ENCODE measurements around the gene MEOX1. TPM values are rescaled to one million over a fixed set of nuclear protein-coding genes. Genes with fewer than 3 reads are reported as not detected.

The MEOX1 gene
- total and polyA plus RNA-seq, 2 donors, result 2.1 to 9.0 TPM

- Histone ChIP-seq H3K9me3 (ENCODE audit: control insufficient read depth in 2 of 2, insufficient read depth in 1 of 2, low read length in 1 of 2) (no peaks in the 10 kb centered on the region), H3K36me3 (ENCODE audit: control insufficient read depth in 2 of 2, insufficient read depth in 2 of 2, low read length in 1 of 2) (no peaks in the 10 kb centered on the region), H3K4me1 (ENCODE audit: control insufficient read depth in 2 of 2, insufficient read depth in 2 of 2, low read length in 2 of 2) (no peaks in the 10 kb centered on the region), H3K27me3 (ENCODE audit: control insufficient read depth in 2 of 2, insufficient read depth in 1 of 2, low read length in 1 of 2) (no peaks in the 10 kb centered on the region), H3K27ac (ENCODE audit: low read depth in 1 of 2, low read length in 1 of 2) (no peak overlapping the region), H3K4me3 (ENCODE audit: low read length in 2 of 2) (no peak overlapping the region)
- 76% methylated on average over 4 of the region's 4 CpGs for WGBS
- DNase-seq (ENCODE audit: low read depth in 6 of 9, low spot score in 9 of 9), result no peak
These were observed 63.2 kb downstream of the MEOX1 start for GRCh38 chr17:43598357-43599045.

GRCh38 chr17:43597624-43598356, 63.9 kb downstream of the MEOX1 start:
- H3K9me3 ChIP-seq (ENCODE audit: control insufficient read depth in 2 of 2, insufficient read depth in 1 of 2, low read length in 1 of 2), result no peaks in the 10 kb centered on the region
- WGBS, result 96% methylated on average over 11 of the region's 11 CpGs
- DNase-seq (ENCODE audit: low read depth in 6 of 9, low spot score in 9 of 9), result no peak
- H3K27ac ChIP-seq (ENCODE audit: low read depth in 1 of 2, low read length in 1 of 2), result no peak overlapping the region
- no peaks in the 10 kb centered on the region for H3K27me3 ChIP-seq (ENCODE audit: control insufficient read depth in 2 of 2, insufficient read depth in 1 of 2, low read length in 1 of 2)
- no peaks in the 10 kb centered on the region for H3K36me3 ChIP-seq (ENCODE audit: control insufficient read depth in 2 of 2, insufficient read depth in 2 of 2, low read length in 1 of 2)
- no peak overlapping the region for H3K4me3 ChIP-seq (ENCODE audit: low read length in 2 of 2)
- H3K4me1 ChIP-seq (ENCODE audit: control insufficient read depth in 2 of 2, insufficient read depth in 2 of 2, low read length in 2 of 2), result no peaks in the 10 kb centered on the region

DNA sequence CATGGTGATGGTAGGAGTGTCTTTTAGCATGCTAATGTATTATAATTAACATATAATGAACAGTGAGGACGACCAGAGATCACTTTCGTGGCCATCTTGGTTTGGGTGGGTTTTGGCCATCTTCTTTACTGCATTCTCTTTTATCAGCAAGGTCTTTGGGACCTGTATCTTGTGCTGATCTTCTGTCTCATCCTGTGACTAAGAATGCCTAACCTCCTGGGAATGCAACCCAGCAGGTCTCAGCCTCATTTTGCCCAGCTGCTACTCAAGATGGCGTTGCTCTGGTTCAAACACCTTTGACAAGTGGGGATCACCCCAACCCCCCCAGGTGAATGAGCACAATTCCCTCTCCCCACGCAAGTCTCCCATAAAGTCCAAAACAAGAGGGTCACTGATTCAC, 66.3 kb downstream of the MEOX1 start:
- no peak overlapping the region for H3K27ac ChIP-seq (ENCODE audit: low read depth in 1 of 2, low read length in 1 of 2)
- H3K36me3 ChIP-seq (ENCODE audit: control insufficient read depth in 2 of 2, insufficient read depth in 2 of 2, low read length in 1 of 2), result no peaks in the 10 kb centered on the region
- H3K27me3 ChIP-seq (ENCODE audit: control insufficient read depth in 2 of 2, insufficient read depth in 1 of 2, low read length in 1 of 2), result no peaks in the 10 kb centered on the region
- WGBS, result 69% methylated on average over 4 of the region's 4 CpGs
- DNase-seq (ENCODE audit: low read depth in 6 of 9, low spot score in 9 of 9), result no peak
- H3K4me1 ChIP-seq (ENCODE audit: control insufficient read depth in 2 of 2, insufficient read depth in 2 of 2, low read length in 2 of 2), result peaks cover 0 to 3% of the 10 kb centered on the region in 2 donors
- H3K9me3 ChIP-seq (ENCODE audit: control insufficient read depth in 2 of 2, insufficient read depth in 1 of 2, low read length in 1 of 2), result no peaks in the 10 kb centered on the region
- no peak overlapping the region for H3K4me3 ChIP-seq (ENCODE audit: low read length in 2 of 2)

GRCh38 chr17:43591779-43592562, 69.8 kb downstream of the MEOX1 start:
- Histone ChIP-seq H3K36me3 (ENCODE audit: control insufficient read depth in 2 of 2, insufficient read depth in 2 of 2, low read length in 1 of 2) (no peaks in the 10 kb centered on the region), H3K4me3 (ENCODE audit: low read length in 2 of 2) (no peak overlapping the region), H3K27ac (ENCODE audit: low read depth in 1 of 2, low read length in 1 of 2) (peak overlapping the region in 1 of 2 donors; percentile 64), H3K9me3 (ENCODE audit: control insufficient read depth in 2 of 2, insufficient read depth in 1 of 2, low read length in 1 of 2) (no peaks in the 10 kb centered on the region), H3K27me3 (ENCODE audit: control insufficient read depth in 2 of 2, insufficient read depth in 1 of 2, low read length in 1 of 2) (no peaks in the 10 kb centered on the region), H3K4me1 (ENCODE audit: control insufficient read depth in 2 of 2, insufficient read depth in 2 of 2, low read length in 2 of 2) (peaks cover 0 to 3% of the 10 kb centered on the region in 2 donors)
- WGBS, result 94% methylated on average over 28 of the region's 28 CpGs
- no peak for DNase-seq (ENCODE audit: low read depth in 6 of 9, low spot score in 9 of 9)

- no peaks in the 10 kb centered on the region for H3K36me3 ChIP-seq (ENCODE audit: control insufficient read depth in 2 of 2, insufficient read depth in 2 of 2, low read length in 1 of 2)
- H3K4me3 ChIP-seq (ENCODE audit: low read length in 2 of 2), result no peak overlapping the region
- H3K4me1 ChIP-seq (ENCODE audit: control insufficient read depth in 2 of 2, insufficient read depth in 2 of 2, low read length in 2 of 2), result peaks cover 0 to 3% of the 10 kb centered on the region in 2 donors
- no peaks in the 10 kb centered on the region for H3K9me3 ChIP-seq (ENCODE audit: control insufficient read depth in 2 of 2, insufficient read depth in 1 of 2, low read length in 1 of 2)
- WGBS, result 98% methylated on average over 3 of the region's 3 CpGs
- H3K27ac ChIP-seq (ENCODE audit: low read depth in 1 of 2, low read length in 1 of 2), result peak overlapping the region in 1 of 2 donors; percentile 64
- no peaks in the 10 kb centered on the region for H3K27me3 ChIP-seq (ENCODE audit: control insufficient read depth in 2 of 2, insufficient read depth in 1 of 2, low read length in 1 of 2)
- no peak for DNase-seq (ENCODE audit: low read depth in 6 of 9, low spot score in 9 of 9)
These were observed 70.7 kb downstream of the MEOX1 start for GRCh38 chr17:43591001-43591400.

Other genes with a start within 250 kb of the MEOX1 start
- 33.6 TPM for gene DHX8, start 177.9 kb downstream of the MEOX1 start, total RNA-seq
- gene DHX8, start 177.9 kb downstream of the MEOX1 start, polyA plus RNA-seq, result 42.2 TPM
- 0.38 TPM for gene ETV4, start 115.6 kb downstream of the MEOX1 start, total RNA-seq
- 0.34 TPM for gene ETV4, start 115.6 kb downstream of the MEOX1 start, polyA plus RNA-seq
- gene SOST, start 96.9 kb upstream of the MEOX1 start, total RNA-seq, result 0.14 TPM
- 0.30 TPM for gene SOST, start 96.9 kb upstream of the MEOX1 start, polyA plus RNA-seq
- 12.2 TPM for gene DUSP3, start 117.1 kb upstream of the MEOX1 start, total RNA-seq
- 37.2 TPM for gene DUSP3, start 117.1 kb upstream of the MEOX1 start, polyA plus RNA-seq
- gene CFAP97D1, start 118.5 kb upstream of the MEOX1 start, total RNA-seq, result not detected
- gene CFAP97D1, start 118.5 kb upstream of the MEOX1 start, polyA plus RNA-seq, result 0.11 TPM
- 0.61 TPM for gene MPP3, start 171.2 kb upstream of the MEOX1 start, total RNA-seq
- 1.5 TPM for gene MPP3, start 171.2 kb upstream of the MEOX1 start, polyA plus RNA-seq
- 0.71 TPM for gene CD300LG, start 185.3 kb upstream of the MEOX1 start, total RNA-seq
- 5.7 TPM for gene CD300LG, start 185.3 kb upstream of the MEOX1 start, polyA plus RNA-seq
- gene MPP2, start 245.6 kb upstream of the MEOX1 start, total RNA-seq, result 0.52 TPM
- gene MPP2, start 245.6 kb upstream of the MEOX1 start, polyA plus RNA-seq, result 0.87 TPM

All from thymus (tissue), 11 donors.